CD4-positive, alpha-beta T cell treated with Interleukin-15 for 1 hour (primary cell): Measurements from ENCODE around the gene HEXIM1.
A peak's percentile ranks its signal among the peaks of the same experiment; 100 is the strongest.
"Not testable (repeated sequence)": the region's sequence is repeated elsewhere in the genome, so short reads cannot be mapped to it uniquely, and the experiment has no call there.

Experiments used
- DNase-seq: peaks from one replicate; pipeline ENCODE4 v3.0.0-alpha.2; 2020

The HEXIM1 gene

GRCh38 chr17:45114117-45114932 is 34.0 kb upstream of the HEXIM1 start:
- no peak for DNase-seq

DNA sequence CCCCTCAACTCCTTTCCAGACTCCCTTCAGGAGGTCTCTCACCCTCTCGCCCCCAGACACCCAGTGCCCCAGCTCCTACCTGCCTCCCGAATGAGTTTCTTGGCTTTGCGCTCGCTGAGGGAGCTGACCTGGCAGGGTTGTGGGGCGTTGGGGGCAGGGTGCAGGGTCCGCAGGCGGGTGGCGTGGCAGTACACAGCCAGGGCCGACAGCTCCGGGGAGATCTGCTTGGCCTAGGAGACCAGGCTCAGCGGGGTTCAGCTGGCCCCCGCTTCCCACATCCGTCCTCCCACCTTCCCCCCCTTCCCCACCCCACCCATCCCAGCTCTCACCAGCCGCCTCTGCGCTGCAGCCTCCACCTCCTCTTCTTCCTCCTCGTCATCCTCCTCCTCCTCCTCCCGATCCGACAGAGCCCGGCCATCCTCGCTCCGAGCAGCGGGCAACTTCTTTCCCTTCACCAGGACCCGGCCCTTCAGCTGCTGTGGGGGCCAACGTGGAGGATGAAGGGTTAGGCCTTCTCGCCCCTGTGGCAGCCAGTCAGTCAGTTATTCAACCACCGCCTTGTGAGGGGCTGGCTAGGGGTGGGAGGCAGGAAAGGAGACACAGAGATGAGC is 33.2 kb upstream of the HEXIM1 start:
- no peak for DNase-seq

DNA sequence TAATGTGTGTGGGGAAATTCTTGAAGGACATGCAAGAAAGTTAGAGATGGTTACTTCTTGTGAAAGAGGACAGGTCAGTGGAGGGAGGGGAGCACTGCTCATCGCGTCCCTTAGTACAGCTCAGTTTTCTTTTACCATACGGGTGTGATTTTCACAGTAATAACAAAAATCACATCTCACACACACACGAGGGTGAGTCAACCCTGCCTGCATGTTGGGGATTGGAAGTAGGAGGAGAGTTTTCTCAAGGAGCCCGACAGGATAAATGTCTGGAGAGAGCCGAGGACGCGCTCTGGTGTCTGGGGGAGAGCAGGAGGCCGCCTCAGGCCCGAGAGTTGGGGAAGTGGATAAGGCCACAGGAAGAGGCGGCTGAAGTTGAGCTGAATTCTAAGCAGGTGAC is 32.4 kb upstream of the HEXIM1 start:
- no peak for DNase-seq

- no peak for DNase-seq
Observed at GRCh38 chr17:45116434-45117016, 31.8 kb upstream of the HEXIM1 start.

GRCh38 chr17:45117334-45117733 is 30.9 kb upstream of the HEXIM1 start:
- DNase-seq, result no peak

- no peak for DNase-seq
Observed at GRCh38 chr17:45117848-45118646, 30.2 kb upstream of the HEXIM1 start.

GRCh38 chr17:45118691-45119090 is 29.6 kb upstream of the HEXIM1 start:
- DNase-seq, result no peak

- DNase-seq, result no peak
Observed at GRCh38 chr17:45119964-45120363, 28.3 kb upstream of the HEXIM1 start.

GRCh38 chr17:45120558-45120957 is 27.7 kb upstream of the HEXIM1 start:
- DNase-seq, result no peak

- DNase-seq, result no peak
Observed at GRCh38 chr17:45121055-45121454, 27.2 kb upstream of the HEXIM1 start.

GRCh38 chr17:45123076-45123770 is 25.1 kb upstream of the HEXIM1 start:
- DNase-seq, result no peak

GRCh38 chr17:45123930-45124796 is 24.1 kb upstream of the HEXIM1 start:
- DNase-seq, result peak; percentile 75

DNA sequence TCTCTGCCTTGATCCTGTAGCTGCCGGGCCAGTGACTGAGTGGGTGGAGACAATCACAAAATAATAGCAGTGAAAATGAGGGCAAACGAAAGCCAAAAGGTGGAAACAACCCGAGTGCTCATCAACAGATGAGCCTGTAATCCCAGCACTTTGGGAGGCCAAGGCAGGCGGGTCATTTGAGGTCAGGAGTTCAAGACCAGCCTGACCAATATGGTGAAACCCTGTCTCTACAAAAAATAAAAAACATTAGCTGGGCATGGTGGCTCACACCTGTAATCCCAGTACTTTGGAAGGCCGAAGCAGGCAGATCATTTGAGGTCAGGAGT is 23.5 kb upstream of the HEXIM1 start:
- not testable (repeated sequence) for DNase-seq

DNA sequence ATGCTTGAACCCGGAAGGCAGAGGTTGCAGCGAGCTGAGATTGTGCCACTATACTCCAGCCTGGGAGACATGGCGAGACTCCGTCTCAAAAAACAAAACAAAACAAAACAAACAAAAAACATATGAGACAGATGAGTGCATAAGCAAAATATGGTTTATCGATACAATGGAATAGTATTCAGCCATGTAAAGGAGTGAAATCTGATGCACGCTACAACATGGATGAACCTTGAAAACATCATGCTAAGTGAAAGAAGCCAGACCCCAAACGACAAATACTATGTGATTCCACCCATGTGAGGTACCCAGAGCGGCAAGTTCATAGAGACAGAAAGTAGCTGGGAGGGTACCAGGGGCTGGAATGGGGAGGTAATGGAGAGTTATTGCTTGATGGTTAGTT is 22.8 kb upstream of the HEXIM1 start:
- no peak for DNase-seq

GRCh38 chr17:45127207-45127547 is 21.1 kb upstream of the HEXIM1 start:
- DNase-seq, result no peak

DNA sequence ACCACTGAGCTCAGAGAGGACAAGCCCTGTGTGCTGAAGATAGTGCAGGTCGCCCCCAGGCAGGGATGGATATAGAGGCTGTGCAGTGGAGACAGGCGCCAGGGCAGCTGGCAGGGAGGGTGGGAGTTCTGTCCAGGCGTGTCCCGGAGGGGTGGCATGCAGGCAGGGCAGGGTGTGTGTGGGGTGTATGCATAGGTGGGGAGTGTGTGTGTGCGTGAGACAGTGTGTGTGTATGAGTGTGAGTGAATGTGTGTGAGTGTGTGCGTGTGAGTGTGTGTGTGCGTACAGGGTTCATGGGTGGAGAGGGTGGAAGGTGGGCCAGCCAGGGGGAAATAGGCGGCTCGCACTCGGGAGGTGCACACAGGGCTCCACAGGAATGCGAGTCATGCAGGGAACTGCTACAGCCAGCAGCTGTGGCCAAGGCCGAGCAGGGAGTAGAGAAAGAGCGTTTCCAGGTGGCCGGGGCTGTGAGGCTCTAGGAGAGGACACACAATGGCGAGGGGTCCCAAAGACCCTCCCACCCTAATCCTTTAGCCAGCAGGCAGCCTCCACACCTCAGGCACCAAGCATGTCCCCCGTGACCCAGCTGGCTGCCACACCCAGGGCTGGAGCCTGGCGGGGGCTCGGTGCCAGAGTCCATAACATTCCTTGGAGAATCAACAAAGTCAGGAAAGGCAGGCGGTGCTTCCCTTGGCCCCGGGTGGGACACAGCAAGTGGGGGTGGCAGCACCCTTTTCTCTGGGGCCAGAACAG is 20.6 kb upstream of the HEXIM1 start:
- DNase-seq, result no peak

- DNase-seq, result no peak
Observed at GRCh38 chr17:45128331-45128730, 19.9 kb upstream of the HEXIM1 start.

- no peak for DNase-seq
Observed at GRCh38 chr17:45128989-45129388, 19.3 kb upstream of the HEXIM1 start.

DNA sequence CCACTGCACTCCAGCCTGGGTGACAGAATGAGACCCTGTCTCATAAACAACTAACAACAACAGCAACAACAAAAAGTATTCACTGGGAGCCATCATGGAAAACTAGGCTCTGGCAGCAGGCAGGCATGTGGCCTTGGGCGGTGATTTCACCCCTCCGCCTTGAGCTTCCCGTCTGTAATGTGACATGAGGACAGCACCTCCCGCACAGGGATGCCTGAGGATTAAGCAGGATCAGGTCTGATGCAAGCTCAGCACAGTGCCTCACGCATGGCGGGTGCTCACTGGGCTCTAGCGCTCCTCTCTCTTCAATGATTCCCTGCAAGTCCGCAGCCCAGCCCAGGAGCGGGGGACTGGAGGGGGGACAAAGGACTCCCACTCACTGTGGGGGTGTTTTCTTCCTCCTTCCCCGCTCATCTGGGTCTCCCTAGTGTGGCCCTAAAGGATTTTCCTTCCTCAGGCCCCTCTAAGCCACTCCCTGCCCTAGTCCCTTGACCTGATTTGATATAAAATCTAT is 18.8 kb upstream of the HEXIM1 start:
- DNase-seq, result no peak

DNA sequence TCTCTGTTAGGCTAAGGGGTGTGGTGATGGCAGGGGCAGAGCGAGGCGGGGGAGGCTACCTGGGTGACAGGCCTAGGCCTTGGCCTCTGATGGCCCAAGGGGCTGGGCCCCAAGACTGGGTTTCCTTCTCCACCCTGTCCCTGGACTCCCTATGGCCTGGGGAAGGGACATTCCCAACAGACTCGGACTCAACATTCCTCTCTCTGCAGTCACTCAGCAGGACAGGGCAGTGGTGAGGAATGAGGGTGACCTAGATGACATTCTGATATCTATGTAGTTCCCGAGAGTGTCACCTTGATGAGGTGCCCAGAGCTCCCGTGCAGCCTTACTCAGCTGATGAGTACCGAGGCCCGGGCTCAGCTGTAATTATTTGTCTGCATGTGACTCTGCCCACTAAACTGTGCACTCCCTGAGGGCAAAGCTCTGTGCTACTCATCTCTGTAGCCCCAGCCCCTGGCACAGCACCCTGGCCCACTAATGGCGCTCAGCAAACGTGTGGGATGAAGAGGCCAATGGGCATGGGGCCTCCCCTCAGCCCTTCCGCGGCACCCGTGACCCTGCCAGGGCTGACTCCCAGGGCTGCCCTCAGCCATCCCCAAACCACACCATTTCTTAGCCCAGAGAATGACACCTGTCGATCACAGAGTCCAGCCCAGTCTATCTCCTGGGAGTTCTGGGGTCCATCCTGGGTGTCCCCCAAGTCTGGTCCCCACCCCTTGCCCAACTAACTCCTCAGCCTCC is 18.2 kb upstream of the HEXIM1 start:
- DNase-seq, result no peak
